OCI-LY7 (cell line): Measurements from ENCODE around the gene P2RX5. TPM values are rescaled to one million over a fixed set of nuclear protein-coding genes. Genes with fewer than 3 reads are reported as not detected.

ENCODE experiments used
- BruUV-seq: library from RNA; stranded (reverse); fragments of 400-500 nt; replicated peaks from 2 replicates; lab custom pipeline; 2021; lab: Mats Ljungman, UMichigan
- CTCF ChIA-PET: fragments of 300-600 bp; sonication (Branson Sonifier 250); formaldehyde crosslinking; loops from one replicate; lab custom pipeline; 2022; ENCODE audit warnings: antibody characterized with exemption; ENCODE audit not compliant: unreplicated experiment; lab: Charles Lee
- POLR2A ChIA-PET: fragments of 300-600 bp; sonication (Branson Sonifier 250); formaldehyde crosslinking; loops from one replicate; lab custom pipeline; 2022; ENCODE audit warnings: antibody characterized with exemption; lab: Charles Lee
- DNase-seq: peaks from one replicate; pipeline ENCODE4 v3.0.0-alpha.2; 2015; ENCODE audit warnings: low spot score
- H2AFZ ChIP-seq: fragments of 200-600 bp; sonication (generic), shearing (Covaris generic); 2 replicates; pipeline ENCODE4 v1.6.1; 2014; ENCODE audit warnings: mild to moderate bottlenecking, antibody characterized with exemption, low read length, moderate library complexity
- H3K27ac ChIP-seq: fragments of 200-600 bp; sonication (generic); 2 replicates; pipeline ENCODE4 v1.5.1; 2014; ENCODE audit warnings: mixed run types, low read depth, mild to moderate bottlenecking, moderate library complexity, low read length, inconsistent platforms; ENCODE audit not compliant: poor library complexity, severe bottlenecking
- H3K36me3 ChIP-seq: fragments of 200-600 bp; sonication (generic); 2 replicates; pipeline ENCODE4 v1.6.1; 2014; ENCODE audit warnings: mild to moderate bottlenecking, antibody characterized with exemption, low read length, moderate library complexity, mixed read lengths; ENCODE audit not compliant: insufficient read depth
- H3K4me1 ChIP-seq: fragments of 200-600 bp; sonication (generic); 2 replicates; pipeline ENCODE4 v1.5.1; 2014; ENCODE audit warnings: mild to moderate bottlenecking, low read length; ENCODE audit not compliant: insufficient read depth, poor library complexity, severe bottlenecking
- H3K4me2 ChIP-seq: fragments of 200-600 bp; sonication (generic); 2 replicates; pipeline ENCODE4 v1.6.1; 2014; ENCODE audit warnings: mild to moderate bottlenecking, low read length
- H3K4me3 ChIP-seq: fragments of 200-600 bp; sonication (generic); 2 replicates; pipeline ENCODE4 v1.5.1; 2014; ENCODE audit warnings: mild to moderate bottlenecking, low read depth, low read length; ENCODE audit not compliant: poor library complexity, severe bottlenecking
- H3K79me2 ChIP-seq: fragments of 200-600 bp; sonication (generic); 2 replicates; pipeline ENCODE4 v1.6.1; 2016; ENCODE audit warnings: low read depth, mild to moderate bottlenecking, low read length, moderate library complexity, mixed read lengths; ENCODE audit not compliant: insufficient read depth
- H3K9me2 ChIP-seq: fragments of 200-600 bp; sonication (generic); 2 replicates; pipeline ENCODE4 v1.6.1; 2016; ENCODE audit warnings: mild to moderate bottlenecking, low read length, mixed read lengths; ENCODE audit not compliant: insufficient read depth
- H3K9me3 ChIP-seq: fragments of 200-600 bp; sonication (generic); 2 replicates; pipeline ENCODE4 v1.6.1; 2014; ENCODE audit warnings: mild to moderate bottlenecking, mixed run types, low read length, mixed read lengths
- H4K20me1 ChIP-seq: fragments of 200-600 bp; sonication (generic); 2 replicates; pipeline ENCODE4 v1.6.1; 2014; ENCODE audit warnings: mild to moderate bottlenecking, antibody characterized with exemption, low read length, moderate library complexity, mixed read lengths; ENCODE audit not compliant: insufficient read depth
- EZH2phosphoT487 ChIP-seq: fragments of 200-600 bp; sonication (generic); IDR thresholded peaks from 2 replicates; pipeline ENCODE4 v1.6.1; 2018; ENCODE audit warnings: low read depth, borderline replicate concordance, mild to moderate bottlenecking, mixed run types, antibody characterized with exemption, low read length, moderate library complexity, mixed read lengths
- intact Hi-C: fragments of 100-400 bp; cut with micrococcal nuclease; formaldehyde crosslinking; loops from one replicate; pipeline ENCODE4 v1.10.0; 2022; ENCODE audit not compliant: unreplicated experiment
- total RNA-seq, 2 experiments: library from RNA; depleted of rRNA in 1 of 2; stranded (reverse); fragments of >200 nt in 1 of 2; shearing (Covaris generic) in 1 of 2; gene quantifications; 2 replicates each; pipeline ENCODE4 v1.2.3, GENCODE V29; 2014 to 2022
- TF ChIP-seq, protein P1 (sequence below): fragments of 200-600 bp; sonication (generic); conservative IDR thresholded peaks from 2 replicates; pipeline ENCODE4 v1.5.1; 2014; ENCODE audit warnings: mild to moderate bottlenecking, antibody characterized with exemption, low read length, moderate library complexity, mixed read lengths

P2RX5 gene
- total RNA-seq, 2 experiments from 2014 or later = 150 to 195 TPM

DNA sequence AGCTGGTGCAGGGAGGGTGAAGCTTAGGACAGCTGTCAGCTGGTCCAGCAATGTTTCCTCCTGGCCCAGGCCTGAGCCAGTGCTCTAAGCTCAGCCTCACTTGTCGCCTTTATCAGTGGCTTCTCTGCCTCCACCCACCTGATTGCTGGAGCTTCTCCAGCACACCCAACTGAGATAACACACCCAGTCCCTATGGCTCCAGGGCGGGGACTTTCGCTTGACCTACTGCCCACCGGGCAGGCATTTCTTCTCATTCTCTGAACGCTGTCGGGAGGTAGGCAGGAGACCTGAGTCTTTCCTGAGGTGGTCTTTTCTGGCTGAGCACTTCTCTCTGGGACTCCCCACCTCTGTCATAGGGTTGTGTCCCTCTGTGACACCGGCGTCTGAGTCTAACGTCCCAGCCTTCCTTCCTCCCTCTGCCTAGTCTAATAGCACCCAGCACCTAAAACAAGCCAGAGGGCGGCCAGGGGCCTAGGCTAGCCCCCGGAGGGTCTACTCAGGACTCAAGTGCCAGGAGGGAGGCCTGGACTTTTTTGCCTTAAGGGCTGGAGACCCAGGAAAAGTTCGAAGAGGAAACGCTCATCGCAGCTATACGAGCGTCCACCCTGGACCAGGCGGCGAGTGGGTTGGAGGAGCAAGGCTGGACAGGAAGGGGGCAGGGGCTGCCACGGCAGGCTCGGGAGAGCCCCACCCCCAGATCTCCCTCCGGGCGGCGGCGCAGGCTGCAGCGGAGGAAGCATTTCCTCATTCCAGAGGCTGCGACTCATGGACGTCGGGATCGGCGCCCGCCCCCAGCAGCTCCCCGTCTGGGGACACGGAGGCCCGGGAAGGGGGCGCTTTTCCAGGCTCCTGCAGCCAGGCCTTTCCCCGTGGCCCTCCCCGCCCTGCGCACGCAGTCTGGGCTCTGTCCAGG is 28.3 kb downstream of the P2RX5 start:
- Histone ChIP-seq H2AFZ (peak overlapping the region; percentile 22; the same call in 1 of the 2 replicates), H4K20me1 (peaks cover 6% of the 10 kb centered on the region; the same call in 1 of the 2 replicates), H3K9me2 (no peaks in the 10 kb centered on the region), H3K4me1 (peaks cover 21% of the 10 kb centered on the region), H3K9me3 (no peaks in the 10 kb centered on the region), H3K27ac (no peak overlapping the region), H3K4me2 (peak overlapping the region; percentile 79), H3K36me3 (peaks cover 34% of the 10 kb centered on the region), H3K4me3 (peak overlapping the region; percentile 93), H3K79me2 (peaks cover 25% of the 10 kb centered on the region)
- CTCF ChIA-PET = no interaction called here
- no peak for DNase-seq
- intact Hi-C loops = loop anchor here (2.0 kb wide), 1 partner anchor 65 kb away; no protein-coding TSS in a partner anchor
- TF ChIP-seq, protein P1, sequence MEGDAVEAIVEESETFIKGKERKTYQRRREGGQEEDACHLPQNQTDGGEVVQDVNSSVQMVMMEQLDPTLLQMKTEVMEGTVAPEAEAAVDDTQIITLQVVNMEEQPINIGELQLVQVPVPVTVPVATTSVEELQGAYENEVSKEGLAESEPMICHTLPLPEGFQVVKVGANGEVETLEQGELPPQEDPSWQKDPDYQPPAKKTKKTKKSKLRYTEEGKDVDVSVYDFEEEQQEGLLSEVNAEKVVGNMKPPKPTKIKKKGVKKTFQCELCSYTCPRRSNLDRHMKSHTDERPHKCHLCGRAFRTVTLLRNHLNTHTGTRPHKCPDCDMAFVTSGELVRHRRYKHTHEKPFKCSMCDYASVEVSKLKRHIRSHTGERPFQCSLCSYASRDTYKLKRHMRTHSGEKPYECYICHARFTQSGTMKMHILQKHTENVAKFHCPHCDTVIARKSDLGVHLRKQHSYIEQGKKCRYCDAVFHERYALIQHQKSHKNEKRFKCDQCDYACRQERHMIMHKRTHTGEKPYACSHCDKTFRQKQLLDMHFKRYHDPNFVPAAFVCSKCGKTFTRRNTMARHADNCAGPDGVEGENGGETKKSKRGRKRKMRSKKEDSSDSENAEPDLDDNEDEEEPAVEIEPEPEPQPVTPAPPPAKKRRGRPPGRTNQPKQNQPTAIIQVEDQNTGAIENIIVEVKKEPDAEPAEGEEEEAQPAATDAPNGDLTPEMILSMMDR = no peak
- TF ChIP-seq EZH2phosphoT487 = no peak
- BruUV-seq = no TSS peak
- POLR2A ChIA-PET = interaction anchor here (0.6 to 1.3 kb wide), 3 partner anchors 11 to 31 kb away, joined by 3 to 4 read pairs (median 3); partner anchors contain the start of genes CTNS and SHPK

DNA sequence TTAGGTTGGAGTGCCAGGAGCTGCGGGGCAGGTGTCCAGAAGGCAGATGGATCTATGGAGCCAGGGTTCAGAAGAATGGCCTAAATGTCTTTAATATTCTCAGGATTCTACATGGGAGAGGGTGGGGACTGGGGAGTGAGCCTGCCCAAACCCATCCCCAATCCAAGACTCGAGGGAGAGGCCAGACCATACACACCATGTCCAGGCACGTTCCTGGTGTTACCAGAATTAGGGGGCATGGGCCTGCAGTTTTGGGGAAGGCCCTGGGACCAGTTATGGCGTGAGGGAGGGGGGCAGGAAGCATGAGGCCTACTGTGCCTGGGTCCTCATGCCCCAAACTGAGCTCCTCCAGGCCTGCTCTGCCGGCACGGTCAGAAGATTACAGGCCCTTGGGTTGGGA is 29.4 kb downstream of the P2RX5 start:
- BruUV-seq = no TSS peak
- POLR2A ChIA-PET = interaction anchor here (0.5 kb wide), 1 partner anchor 223 kb away, joined by 3 read pairs; no protein-coding TSS in a partner anchor
- Histone ChIP-seq H3K4me3 (no peak overlapping the region), H3K36me3 (peaks cover 22% of the 10 kb centered on the region), H3K27ac (no peak overlapping the region), H3K4me2 (no peak overlapping the region), H3K4me1 (peaks cover 21% of the 10 kb centered on the region), H4K20me1 (peaks cover 6% of the 10 kb centered on the region; the same call in 1 of the 2 replicates), H2AFZ (no peak overlapping the region), H3K9me3 (no peaks in the 10 kb centered on the region), H3K9me2 (no peaks in the 10 kb centered on the region), H3K79me2 (peaks cover 24% of the 10 kb centered on the region)
- TF ChIP-seq, protein P1 = no peak
- no peak for TF ChIP-seq EZH2phosphoT487
- CTCF ChIA-PET = no interaction called here
- intact Hi-C loops = no loop called here
- no peak for DNase-seq
